Loucy (cell line): ENCODE results near the gene LINGO1.

Experiments used
- H2AFZ ChIP-seq: fragments of 200-600 bp; sonication (generic); 2 replicates; pipeline ENCODE4 v1.6.0; 2016; ENCODE audit warnings: antibody characterized with exemption, mild to moderate bottlenecking, low read length, moderate library complexity
- H3F3A ChIP-seq: fragments of 200-600 bp; 2 replicates; pipeline ENCODE4 v1.6.0; 2016; ENCODE audit warnings: antibody characterized with exemption, low read depth, mild to moderate bottlenecking
- H3K27me3 ChIP-seq: fragments of 200-600 bp; sonication (generic); 2 replicates; pipeline ENCODE4 v1.6.1; 2014; ENCODE audit warnings: low read length, mild to moderate bottlenecking; ENCODE audit not compliant: insufficient read depth, poor library complexity, severe bottlenecking
- H3K36me3 ChIP-seq: fragments of 200-600 bp; sonication (generic); 2 replicates; pipeline ENCODE4 v1.6.1; 2016; ENCODE audit warnings: low read length; ENCODE audit not compliant: insufficient read depth
- H3K4me1 ChIP-seq: fragments of 200-600 bp; sonication (generic); 2 replicates; pipeline ENCODE4 v1.5.1; 2014; ENCODE audit warnings: low read length, mild to moderate bottlenecking; ENCODE audit not compliant: insufficient read depth, poor library complexity, severe bottlenecking
- H3K4me2 ChIP-seq: fragments of 200-600 bp; sonication (generic); 2 replicates; pipeline ENCODE4 v1.6.0; 2014; ENCODE audit warnings: antibody characterized with exemption, low read length, low read depth, mild to moderate bottlenecking; ENCODE audit not compliant: poor library complexity, severe bottlenecking
- H3K4me3 ChIP-seq: fragments of 200-600 bp; sonication (generic); 2 replicates; pipeline ENCODE4 v1.5.1; 2014; ENCODE audit warnings: low read length, mild to moderate bottlenecking, mixed read lengths; ENCODE audit not compliant: poor library complexity, severe bottlenecking
- H3K79me2 ChIP-seq: fragments of 200-600 bp; sonication (generic); 2 replicates; pipeline ENCODE4 v1.6.1; 2014; ENCODE audit warnings: low read length; ENCODE audit not compliant: insufficient read depth
- H3K9ac ChIP-seq: fragments of 200-600 bp; sonication (generic); 2 replicates; pipeline ENCODE4 v1.6.0; 2014; ENCODE audit warnings: mild to moderate bottlenecking, low read depth, low read length, moderate library complexity; ENCODE audit not compliant: poor library complexity, severe bottlenecking
- H3K9me2 ChIP-seq: fragments of 200-600 bp; sonication (generic); replicated peaks from 2 replicates; pipeline ENCODE4 v1.6.1; 2016; ENCODE audit warnings: low read depth, low read length, mixed read lengths
- H3K9me3 ChIP-seq: fragments of 200-600 bp; sonication (generic); 2 replicates; pipeline ENCODE4 v1.6.1; 2014; ENCODE audit warnings: mild to moderate bottlenecking, antibody characterized with exemption, low read length, low read depth; ENCODE audit not compliant: insufficient read depth
- H4K20me1 ChIP-seq: fragments of 200-600 bp; sonication (generic); 2 replicates; pipeline ENCODE4 v1.6.0; 2014; ENCODE audit warnings: antibody characterized with exemption, low read length, mild to moderate bottlenecking; ENCODE audit not compliant: insufficient read depth, poor library complexity, severe bottlenecking
- CTCF ChIP-seq: fragments of 200-600 bp; sonication (generic); conservative IDR thresholded peaks from 2 replicates; pipeline ENCODE4 v1.5.1; 2014; ENCODE audit warnings: mild to moderate bottlenecking, antibody characterized with exemption, low read length
- EZH2phosphoT487 ChIP-seq: fragments of 200-600 bp; IDR thresholded peaks from 2 replicates; pipeline ENCODE4 v1.6.1; 2018; ENCODE audit warnings: antibody characterized with exemption, mild to moderate bottlenecking, moderate library complexity, borderline replicate concordance

The LINGO1 gene

GRCh38 chr15:77595231-77595630 lies 37.5 kb downstream of the LINGO1 start:
- Histone ChIP-seq H3K9me2 (no peaks in the 10 kb centered on the region), H2AFZ (no peak overlapping the region), H3K4me1 (no peaks in the 10 kb centered on the region), H3K36me3 (no peaks in the 10 kb centered on the region), H3K4me3 (no peak overlapping the region), H3K9ac (no peak overlapping the region), H3K79me2 (no peaks in the 10 kb centered on the region), H4K20me1 (no peaks in the 10 kb centered on the region), H3K9me3 (no peaks in the 10 kb centered on the region), H3F3A (no peaks in the 10 kb centered on the region), H3K4me2 (no peak overlapping the region), H3K27me3 (no peaks in the 10 kb centered on the region)
- TF ChIP-seq EZH2phosphoT487 (no peak), CTCF (no peak)

GRCh38 chr15:77592758-77593157 lies 40.0 kb downstream of the LINGO1 start:
- Histone ChIP-seq H3K4me1 (no peaks in the 10 kb centered on the region), H3K27me3 (no peaks in the 10 kb centered on the region), H2AFZ (no peak overlapping the region), H3F3A (no peaks in the 10 kb centered on the region), H3K4me3 (no peak overlapping the region), H3K79me2 (no peaks in the 10 kb centered on the region), H3K36me3 (no peaks in the 10 kb centered on the region), H3K4me2 (no peak overlapping the region), H3K9ac (no peak overlapping the region), H4K20me1 (no peaks in the 10 kb centered on the region), H3K9me3 (no peaks in the 10 kb centered on the region), H3K9me2 (no peaks in the 10 kb centered on the region)
- TF ChIP-seq CTCF = no peak
- TF ChIP-seq EZH2phosphoT487 = no peak

- no peaks in the 10 kb centered on the region for H3K9me2 ChIP-seq
- no peak overlapping the region for H3K4me3 ChIP-seq
- TF ChIP-seq CTCF (no peak), EZH2phosphoT487 (no peak)
Measured at GRCh38 chr15:77591968-77592613, 40.6 kb downstream of the LINGO1 start.

More at GRCh38 chr15:77591968-77592613, 40.6 kb downstream of the LINGO1 start:
- no peak overlapping the region for H2AFZ ChIP-seq
- H3F3A ChIP-seq = no peaks in the 10 kb centered on the region
- no peaks in the 10 kb centered on the region for H3K36me3 ChIP-seq
- no peaks in the 10 kb centered on the region for H4K20me1 ChIP-seq
- H3K4me2 ChIP-seq = no peak overlapping the region
- H3K27me3 ChIP-seq = no peaks in the 10 kb centered on the region
- no peaks in the 10 kb centered on the region for H3K79me2 ChIP-seq
- no peaks in the 10 kb centered on the region for H3K4me1 ChIP-seq
- H3K9me3 ChIP-seq = no peaks in the 10 kb centered on the region
- no peak overlapping the region for H3K9ac ChIP-seq
